Prostate gland (tissue), 2 donors: ENCODE measurements around the gene FBXL13. TPM values are rescaled to one million over a fixed set of nuclear protein-coding genes. Genes with fewer than 3 reads are reported as not detected.

ENCODE experiments used
- DNase-seq: peaks from one replicate; pipeline ENCODE4 v3.0.0-alpha.2; 2019; ENCODE audit warnings: low spot score
- H3K27ac ChIP-seq, 2 donors: fragments of 200-600 bp; sonication (generic); 2 replicates each; pipeline ENCODE4 v1.5.1; 2017 to 2019
- H3K27me3 ChIP-seq: fragments of 200-600 bp; sonication (generic); replicated peaks from 2 replicates; pipeline ENCODE4 v1.5.1; 2019; ENCODE audit not compliant: insufficient read depth
- H3K36me3 ChIP-seq, 2 donors: fragments of 200-600 bp; sonication (generic); 1 replicate in 1 of 2; 2 replicates in 1 of 2; pipeline versions ENCODE4 v1.5.1 to v1.8.1; 2017 to 2019
- H3K4me1 ChIP-seq: fragments of 200-600 bp; sonication (generic); replicated peaks from 2 replicates; pipeline ENCODE4 v1.5.1; 2019
- H3K4me3 ChIP-seq, 2 donors: fragments of 200-600 bp; sonication (generic); 2 replicates each; pipeline ENCODE4 v1.5.1; 2017 to 2019
- H3K9me3 ChIP-seq: fragments of 200-600 bp; sonication (generic); 2 replicates; pipeline ENCODE4 v1.5.1; 2017
- CTCF ChIP-seq, 4 experiments: fragments of 200-600 bp in 2 of 4; fragments of 450-650 bp in 2 of 4; sonication (generic) in 2 of 4; IDR thresholded peaks; 1 replicate in 3 of 4; 2 replicates in 1 of 4; pipeline ENCODE4 v1.5.1; 2016 to 2019; ENCODE audit warnings: antibody characterized with exemption in 4 of 4, mild to moderate bottlenecking in 2 of 4, moderate library complexity in 2 of 4
- POLR2A ChIP-seq: fragments of 450-650 bp; IDR thresholded peaks from one replicate; pipeline ENCODE4 v1.6.1; 2016; ENCODE audit warnings: antibody characterized with exemption, mild to moderate bottlenecking
- POLR2AphosphoS5 ChIP-seq: sonication (generic); formaldehyde crosslinking; IDR thresholded peaks from one replicate; pipeline ENCODE4 v1.6.1; 2017; ENCODE audit warnings: antibody characterized with exemption
- WGBS: methylation state at CpG from one replicate; pipeline ENCODE4 v1.1.5; 2018; 5-methylcytosine and 5-hydroxymethylcytosine counted together
- intact Hi-C: fragments of 100-400 bp; cut with DNase I; formaldehyde crosslinking; loops from one replicate; pipeline ENCODE4 v1.14.2; 2022
- total RNA-seq, 2 donors: library from RNA; depleted of rRNA; stranded (reverse); fragments of >200 nt; gene quantifications; one replicate each; pipeline ENCODE4 v1.1.0, GENCODE V29; 2016

The FBXL13 gene
- total RNA-seq, 2 donors from 2014 or later = 2.6 to 5.4 TPM

GRCh38 chr7:102927312-102927933, 147.2 kb downstream of the FBXL13 start:
- no peak for DNase-seq
- H3K27me3 ChIP-seq = no peaks in the 10 kb centered on the region
- no peaks in the 10 kb centered on the region for H3K9me3 ChIP-seq
- 43% methylated on average over 2 of the region's 2 CpGs for WGBS
- H3K4me1 ChIP-seq = no peaks in the 10 kb centered on the region
- H3K4me3 ChIP-seq = no peak overlapping the region
- no peak for TF ChIP-seq POLR2AphosphoS5
- no peak overlapping the region for H3K27ac ChIP-seq
- intact Hi-C loops = no loop called here
- no peaks in the 10 kb centered on the region for H3K36me3 ChIP-seq

GRCh38 chr7:102926783-102927140, 147.8 kb downstream of the FBXL13 start:
- intact Hi-C loops = no loop called here
- no peak for DNase-seq
- H3K27me3 ChIP-seq = no peaks in the 10 kb centered on the region
- H3K36me3 ChIP-seq = no peaks in the 10 kb centered on the region
- H3K4me1 ChIP-seq = no peaks in the 10 kb centered on the region
- H3K9me3 ChIP-seq = no peaks in the 10 kb centered on the region
- TF ChIP-seq POLR2AphosphoS5 = no peak
- no peak for TF ChIP-seq POLR2A
- no peak overlapping the region for H3K4me3 ChIP-seq
- H3K27ac ChIP-seq = no peak overlapping the region

- Histone ChIP-seq H3K9me3 (no peaks in the 10 kb centered on the region), H3K4me1 (no peaks in the 10 kb centered on the region), H3K27me3 (no peaks in the 10 kb centered on the region), H3K36me3 (no peaks in the 10 kb centered on the region), H3K4me3 (no peak overlapping the region), H3K27ac (no peak overlapping the region)
- WGBS = 64% methylated on average over 5 of the region's 5 CpGs
- no peak for DNase-seq
- TF ChIP-seq POLR2A = no peak
- no peak for TF ChIP-seq CTCF (IDR thresholded peaks at IDR 0.05)
- TF ChIP-seq POLR2AphosphoS5 = no peak
- intact Hi-C loops = no loop called here
Measured at GRCh38 chr7:102925976-102926782, 148.4 kb downstream of the FBXL13 start.

GRCh38 chr7:102918845-102919244, 155.8 kb downstream of the FBXL13 start:
- intact Hi-C loops = loop anchor here (10.0 kb wide), 1 partner anchor 64 kb away; no protein-coding TSS in a partner anchor
- H3K9me3 ChIP-seq = no peaks in the 10 kb centered on the region
- no peaks in the 10 kb centered on the region for H3K4me1 ChIP-seq
- no peak overlapping the region for H3K27ac ChIP-seq
- TF ChIP-seq POLR2A (no peak), CTCF (IDR thresholded peaks at IDR 0.05) (no peak), POLR2AphosphoS5 (no peak)
- 31% methylated on average over 1 of the region's 1 CpG for WGBS
- H3K36me3 ChIP-seq = no peaks in the 10 kb centered on the region
- no peak overlapping the region for H3K4me3 ChIP-seq
- DNase-seq = no peak
- no peaks in the 10 kb centered on the region for H3K27me3 ChIP-seq

- DNase-seq = no peak
- H3K27me3 ChIP-seq = no peaks in the 10 kb centered on the region
- no peak for TF ChIP-seq POLR2A
- no peak for TF ChIP-seq POLR2AphosphoS5
- no peak for TF ChIP-seq CTCF (IDR thresholded peaks at IDR 0.05)
- WGBS = 71% methylated on average over 5 of the region's 5 CpGs
- H3K4me1 ChIP-seq = no peaks in the 10 kb centered on the region
- H3K9me3 ChIP-seq = no peaks in the 10 kb centered on the region
- H3K36me3 ChIP-seq = no peaks in the 10 kb centered on the region
- intact Hi-C loops = loop anchor here (2.0 to 10.0 kb wide), 2 partner anchors 13 to 63 kb away; no protein-coding TSS in a partner anchor
- H3K4me3 ChIP-seq = no peak overlapping the region
- no peak overlapping the region for H3K27ac ChIP-seq
Measured at GRCh38 chr7:102917436-102918353, 156.9 kb downstream of the FBXL13 start.
